ENCODE data around the gene JMJD8.

GRCh38 chr16:702341-702740 is 18.2 kb upstream of the JMJD8 start:
- TF ChIP-seq, protein P1, sequence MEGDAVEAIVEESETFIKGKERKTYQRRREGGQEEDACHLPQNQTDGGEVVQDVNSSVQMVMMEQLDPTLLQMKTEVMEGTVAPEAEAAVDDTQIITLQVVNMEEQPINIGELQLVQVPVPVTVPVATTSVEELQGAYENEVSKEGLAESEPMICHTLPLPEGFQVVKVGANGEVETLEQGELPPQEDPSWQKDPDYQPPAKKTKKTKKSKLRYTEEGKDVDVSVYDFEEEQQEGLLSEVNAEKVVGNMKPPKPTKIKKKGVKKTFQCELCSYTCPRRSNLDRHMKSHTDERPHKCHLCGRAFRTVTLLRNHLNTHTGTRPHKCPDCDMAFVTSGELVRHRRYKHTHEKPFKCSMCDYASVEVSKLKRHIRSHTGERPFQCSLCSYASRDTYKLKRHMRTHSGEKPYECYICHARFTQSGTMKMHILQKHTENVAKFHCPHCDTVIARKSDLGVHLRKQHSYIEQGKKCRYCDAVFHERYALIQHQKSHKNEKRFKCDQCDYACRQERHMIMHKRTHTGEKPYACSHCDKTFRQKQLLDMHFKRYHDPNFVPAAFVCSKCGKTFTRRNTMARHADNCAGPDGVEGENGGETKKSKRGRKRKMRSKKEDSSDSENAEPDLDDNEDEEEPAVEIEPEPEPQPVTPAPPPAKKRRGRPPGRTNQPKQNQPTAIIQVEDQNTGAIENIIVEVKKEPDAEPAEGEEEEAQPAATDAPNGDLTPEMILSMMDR (IDR thresholded peaks at IDR 0.05 in 4 of 5, conservative IDR thresholded peaks at IDR 0.05 in 1 of 5): no peak
- TF ChIP-seq POLR2A (IDR thresholded peaks at IDR 0.05): no peak
